Epidermal melanocyte (primary cell): ENCODE measurements around the gene FBF1.

Experiments used
- DNase-seq: peaks from one replicate; pipeline ENCODE4 v3.0.0; 2011; ENCODE audit warnings: low spot score; ENCODE audit not compliant: insufficient read length

Gene FBF1

GRCh38 chr17:75917917-75918445 is 22.9 kb downstream of the FBF1 start:
- DNase-seq: no peak

- DNase-seq: no peak
Observed at GRCh38 chr17:75917141-75917916, 23.5 kb downstream of the FBF1 start.

- DNase-seq: no peak
Observed at GRCh38 chr17:75915268-75915667, 25.6 kb downstream of the FBF1 start.

- no peak for DNase-seq
Observed at GRCh38 chr17:75914643-75915267, 26.1 kb downstream of the FBF1 start.

GRCh38 chr17:75913537-75914210 is 27.2 kb downstream of the FBF1 start:
- DNase-seq: no peak

- DNase-seq: no peak
Observed at GRCh38 chr17:75910699-75911098, 30.1 kb downstream of the FBF1 start.

GRCh38 chr17:75909812-75910274 is 31.0 kb downstream of the FBF1 start:
- no peak for DNase-seq

GRCh38 chr17:75909051-75909811 is 31.6 kb downstream of the FBF1 start:
- DNase-seq: no peak

GRCh38 chr17:75908201-75908600 is 32.6 kb downstream of the FBF1 start:
- DNase-seq: no peak

GRCh38 chr17:75906143-75906884 is 34.5 kb downstream of the FBF1 start:
- no peak for DNase-seq

GRCh38 chr17:75904749-75905521 is 35.9 kb downstream of the FBF1 start, which contains the start of gene MRPL38:
TSS of gene MRPL38 (minus strand) at chr17:75904884. CDS start at chr17:75904875, 9 bp downstream.
- DNase-seq: peak; percentile 95

GRCh38 chr17:75902406-75902805 is 38.4 kb downstream of the FBF1 start:
- no peak for DNase-seq

GRCh38 chr17:75901727-75902126 is 39.1 kb downstream of the FBF1 start:
- DNase-seq: no peak

- no peak for DNase-seq
Observed at GRCh38 chr17:75900691-75901533, 39.9 kb downstream of the FBF1 start.

GRCh38 chr17:75899767-75900468 is 40.9 kb downstream of the FBF1 start:
- no peak for DNase-seq

GRCh38 chr17:75899353-75899752 is 41.5 kb downstream of the FBF1 start:
- DNase-seq: no peak

GRCh38 chr17:75898791-75899190 is 42.1 kb downstream of the FBF1 start:
- DNase-seq: no peak

GRCh38 chr17:75898065-75898464 is 42.8 kb downstream of the FBF1 start:
- no peak for DNase-seq
